MCF 10A (cell line): ENCODE measurements around the gene EHD1. TPM values are rescaled to one million over a fixed set of nuclear protein-coding genes. Genes with fewer than 3 reads are reported as not detected.

Experiments
- BruUV-seq: library from RNA; stranded (reverse); fragments of 400-500 nt; replicated peaks from 2 replicates; lab custom pipeline; 2021; lab: Mats Ljungman, UMichigan
- CTCF ChIA-PET: fragments of 300-600 bp; sonication (Branson Sonifier 250); formaldehyde crosslinking; extraction: SDS; loops from one replicate; lab custom pipeline; 2021; ENCODE audit warnings: antibody characterized with exemption, inconsistent platforms; lab: Yijun Ruan, JAX
- POLR2A ChIA-PET: fragments of 300-600, 350-650 bp; sonication (Branson Sonifier 250); formaldehyde crosslinking; extraction: SDS; loops from one replicate; lab custom pipeline; 2020; ENCODE audit warnings: antibody characterized with exemption, inconsistent platforms; lab: Yijun Ruan, JAX
- DNase-seq: peaks from one replicate; pipeline ENCODE4 v3.0.0-alpha.2; 2018; ENCODE audit not compliant: unreplicated experiment
- H3K27ac Mint-ChIP-seq: one replicate; pipeline ENCODE4 v1.8.0; 2022; ENCODE audit warnings: mild to moderate bottlenecking, low read depth, mixed read lengths; ENCODE audit not compliant: unreplicated experiment
- H3K27me3 Mint-ChIP-seq: one replicate; pipeline ENCODE4 v1.8.0; 2022; ENCODE audit warnings: mixed read lengths; ENCODE audit not compliant: insufficient read depth, unreplicated experiment
- H3K36me3 Mint-ChIP-seq: one replicate; pipeline ENCODE4 v1.8.0; 2022; ENCODE audit warnings: mild to moderate bottlenecking, moderate library complexity, mixed read lengths; ENCODE audit not compliant: insufficient read depth, unreplicated experiment
- H3K4me1 Mint-ChIP-seq: one replicate; pipeline ENCODE4 v1.8.0; 2022; ENCODE audit warnings: mixed read lengths; ENCODE audit not compliant: insufficient read depth, unreplicated experiment
- H3K4me3 Mint-ChIP-seq: one replicate; pipeline ENCODE4 v1.8.0; 2022; ENCODE audit warnings: mild to moderate bottlenecking, moderate library complexity, mixed read lengths; ENCODE audit not compliant: unreplicated experiment
- H3K9me3 Mint-ChIP-seq: one replicate; pipeline ENCODE4 v1.8.0; 2022; ENCODE audit warnings: mixed read lengths; ENCODE audit not compliant: unreplicated experiment
- intact Hi-C: fragments of 100-400 bp; cut with micrococcal nuclease; formaldehyde crosslinking; loops from 2 replicates; pipeline ENCODE4 v1.14.1; 2022
- total RNA-seq: library from RNA; stranded (reverse); gene quantifications from 2 replicates; pipeline ENCODE4 v1.2.3, GENCODE V29; 2022
- TF ChIP-seq, protein P1 (sequence below): fragments of 200-600 bp; IDR thresholded peaks from one replicate; pipeline ENCODE4 v1.8.0; 2022; ENCODE audit warnings: antibody characterized with exemption, mild to moderate bottlenecking; ENCODE audit not compliant: unreplicated experiment

EHD1 gene
- total RNA-seq, 1 experiment from 2014 or later, result 80.6 TPM

DNA sequence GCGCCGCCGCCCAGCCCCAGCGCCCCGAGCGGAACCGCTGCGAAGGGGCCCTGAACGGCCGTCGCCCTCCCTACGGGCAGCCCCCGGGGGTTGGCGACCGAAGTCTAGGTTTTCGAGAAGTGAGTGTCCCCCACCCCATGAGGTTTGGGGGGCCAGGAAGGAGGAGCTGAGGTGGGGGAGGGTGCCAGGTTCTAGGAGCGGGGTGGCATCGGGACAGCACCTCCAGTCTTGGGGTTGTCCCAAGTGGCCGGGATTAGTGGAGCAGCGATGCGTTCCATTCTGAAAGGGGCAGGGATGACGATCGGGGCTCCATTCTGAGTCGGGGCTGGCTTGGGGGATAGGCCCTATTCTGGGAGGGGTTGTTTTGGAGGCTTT is 46.5 kb upstream of the EHD1 start:
- BruUV-seq, result TSS peak; percentile 42
- intact Hi-C loops, result loop anchor here (2.0 to 5.0 kb wide), 3 partner anchors 42 to 82 kb away; no protein-coding TSS in a partner anchor
- Mint-ChIP-seq H3K4me1 (peaks cover 14% of the 10 kb centered on the region), H3K4me3 (peak overlapping the region; percentile 98), H3K27ac (peak overlapping the region; percentile 98), H3K9me3 (no peaks in the 10 kb centered on the region), H3K27me3 (no peaks in the 10 kb centered on the region), H3K36me3 (peaks cover 28% of the 10 kb centered on the region)
- TF ChIP-seq, protein P1, sequence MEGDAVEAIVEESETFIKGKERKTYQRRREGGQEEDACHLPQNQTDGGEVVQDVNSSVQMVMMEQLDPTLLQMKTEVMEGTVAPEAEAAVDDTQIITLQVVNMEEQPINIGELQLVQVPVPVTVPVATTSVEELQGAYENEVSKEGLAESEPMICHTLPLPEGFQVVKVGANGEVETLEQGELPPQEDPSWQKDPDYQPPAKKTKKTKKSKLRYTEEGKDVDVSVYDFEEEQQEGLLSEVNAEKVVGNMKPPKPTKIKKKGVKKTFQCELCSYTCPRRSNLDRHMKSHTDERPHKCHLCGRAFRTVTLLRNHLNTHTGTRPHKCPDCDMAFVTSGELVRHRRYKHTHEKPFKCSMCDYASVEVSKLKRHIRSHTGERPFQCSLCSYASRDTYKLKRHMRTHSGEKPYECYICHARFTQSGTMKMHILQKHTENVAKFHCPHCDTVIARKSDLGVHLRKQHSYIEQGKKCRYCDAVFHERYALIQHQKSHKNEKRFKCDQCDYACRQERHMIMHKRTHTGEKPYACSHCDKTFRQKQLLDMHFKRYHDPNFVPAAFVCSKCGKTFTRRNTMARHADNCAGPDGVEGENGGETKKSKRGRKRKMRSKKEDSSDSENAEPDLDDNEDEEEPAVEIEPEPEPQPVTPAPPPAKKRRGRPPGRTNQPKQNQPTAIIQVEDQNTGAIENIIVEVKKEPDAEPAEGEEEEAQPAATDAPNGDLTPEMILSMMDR, result no peak
- no peak for DNase-seq
- ChIA-PET POLR2A (interaction anchor here (0.9 to 2.4 kb wide), 6 partner anchors 8 to 89 kb away, joined by 3 to 10 read pairs (median 4); partner anchors contain the start of genes ARL2 and ATG2A), CTCF (interaction anchor here (0.7 to 2.3 kb wide), 3 partner anchors 11 to 166 kb away, joined by 3 to 8 read pairs (median 4); partner anchors contain the start of genes ARL2 and GPHA2)

DNA sequence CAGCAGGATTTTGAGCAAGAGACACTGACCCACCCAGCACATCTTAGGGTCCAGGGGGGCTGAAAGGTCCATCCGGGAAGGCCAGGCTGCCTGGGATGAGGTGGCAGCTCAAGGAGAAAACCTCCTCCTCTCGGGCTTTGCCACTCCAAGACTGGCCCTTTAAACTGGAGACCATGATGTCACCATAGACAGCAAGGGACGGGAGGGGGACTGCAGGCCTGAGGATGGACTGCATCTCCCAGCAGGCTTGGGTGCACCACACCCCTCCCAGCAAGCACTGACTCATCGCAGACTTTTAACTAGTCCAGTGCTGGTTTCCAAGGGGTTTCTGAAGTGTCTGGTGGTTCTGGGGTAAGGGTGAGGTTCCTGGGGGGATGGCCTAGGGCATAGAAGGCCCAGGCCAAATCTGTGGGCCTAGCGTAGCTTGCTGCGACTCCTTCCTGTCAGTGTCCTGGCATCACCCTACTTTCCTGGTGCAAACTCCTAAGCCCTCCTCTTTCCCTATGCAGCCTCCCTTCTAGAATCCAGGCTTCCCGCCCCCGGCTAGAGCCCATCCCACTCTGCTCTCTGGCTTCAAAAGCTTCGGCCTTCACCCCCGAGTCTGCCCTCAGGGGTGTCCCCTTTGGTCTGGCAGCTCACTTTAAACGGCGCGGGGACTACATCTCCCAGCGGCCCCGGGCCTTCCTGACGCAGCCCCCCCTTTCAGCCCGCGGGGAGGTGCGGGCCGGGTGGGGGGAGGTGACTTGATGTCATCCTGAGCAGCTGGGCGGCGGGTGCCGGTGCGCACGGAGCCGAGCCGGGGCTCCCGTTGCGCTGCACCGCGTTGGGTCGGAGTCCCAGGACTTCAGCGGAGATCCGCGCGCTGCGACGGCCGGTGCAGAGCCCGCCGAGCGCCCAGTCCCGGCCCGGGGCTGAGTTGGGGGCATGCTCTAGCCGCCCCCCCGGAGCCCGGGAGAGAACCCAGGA is 45.8 kb upstream of the EHD1 start, which contains the start of gene PPP2R5B:
TSS of gene PPP2R5B (plus strand) at position 746 of the 966 bp plus-strand sequence. CDS start 1,046 bp downstream, outside the sequence.
- Mint-ChIP-seq H3K4me3 (peak within 1 kb of the TSS; percentile 98), H3K36me3 (peaks cover 21% of the 10 kb centered on the region), H3K27ac (peak within 1 kb of the TSS; percentile 98), H3K9me3 (no peaks in the 10 kb centered on the region), H3K27me3 (no peaks in the 10 kb centered on the region), H3K4me1 (peaks cover 14% of the 10 kb centered on the region)
- CTCF ChIA-PET, result interaction anchor here (0.7 to 2.3 kb wide), 4 partner anchors 12 to 166 kb away, joined by 3 to 8 read pairs (median 4); partner anchors contain the start of genes ARL2 and GPHA2
- no TSS peak for BruUV-seq
- intact Hi-C loops, result loop anchor here (2.0 to 5.0 kb wide), 3 partner anchors 43 to 83 kb away; no protein-coding TSS in a partner anchor
- DNase-seq, result peak; percentile 95
- TF ChIP-seq, protein P1, result no peak
- POLR2A ChIA-PET, result interaction anchor here (0.6 to 2.4 kb wide), 9 partner anchors 8 to 146 kb away, joined by 3 to 10 read pairs (median 3); partner anchors contain the start of genes ARL2, ATG2A and SF1

DNA sequence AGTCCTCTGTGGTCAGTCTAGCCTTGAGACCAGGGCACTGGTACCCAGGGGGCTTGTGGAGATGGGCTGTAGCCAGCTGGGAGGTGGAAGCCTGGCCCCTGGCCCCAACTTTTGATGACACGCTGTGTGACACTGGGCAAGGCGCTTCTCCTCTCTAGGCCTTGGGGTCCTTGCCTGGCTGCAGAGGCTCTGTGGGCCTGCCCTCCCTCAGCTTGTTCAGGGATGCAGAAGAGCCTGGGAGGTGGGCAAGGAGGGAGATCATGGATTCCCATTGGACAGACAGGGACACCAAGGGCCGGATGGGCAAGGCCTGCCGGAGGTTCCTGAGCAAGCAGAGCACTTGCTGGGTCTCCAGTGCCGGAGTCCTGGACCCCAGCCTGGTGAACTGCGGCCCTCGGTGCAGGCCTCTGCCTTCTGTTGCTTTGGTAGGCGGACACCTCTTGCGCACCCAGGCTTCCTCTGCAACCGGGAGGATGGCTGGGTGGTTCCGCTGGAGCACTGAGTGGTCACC is 44.8 kb upstream of the EHD1 start:
- DNase-seq, result no peak
- ChIA-PET POLR2A (interaction anchor here (1.1 kb wide), 1 partner anchor 11 kb away, joined by 3 read pairs; no protein-coding TSS in a partner anchor), CTCF (interaction anchor here (0.6 to 2.3 kb wide), 2 partner anchors 91 to 151 kb away, joined by 5 to 8 read pairs; partner anchors contain the start of gene ARL2)
- Mint-ChIP-seq H3K4me3 (no peak overlapping the region), H3K27me3 (no peaks in the 10 kb centered on the region), H3K9me3 (no peaks in the 10 kb centered on the region), H3K36me3 (peaks cover 15% of the 10 kb centered on the region), H3K4me1 (peaks cover 14% of the 10 kb centered on the region), H3K27ac (no peak overlapping the region)
- BruUV-seq, result no TSS peak
- intact Hi-C loops, result loop anchor here (5.0 kb wide), 1 partner anchor 44 kb away; no protein-coding TSS in a partner anchor
- TF ChIP-seq, protein P1, result no peak
